ENCODE measurements around the gene CACNG6.
"Not testable (repeated sequence)": the region's sequence is repeated elsewhere in the genome, so short reads cannot be mapped to it uniquely, and the experiment has no call there.

Gene CACNG6

GRCh38 chr19:53999694-54000093 lies 8.3 kb downstream of the CACNG6 start:
- DNase-seq (ENCODE audit: low read depth in 2 of 3, low spot score in 1 of 3), result no peak

- no peak for DNase-seq (ENCODE audit: low read depth in 2 of 3, low spot score in 1 of 3)
Observed at GRCh38 chr19:54001496-54001895, 10.1 kb downstream of the CACNG6 start.

GRCh38 chr19:54002495-54003315 lies 11.3 kb downstream of the CACNG6 start:
- no peak for DNase-seq (ENCODE audit: low read depth in 2 of 3, low spot score in 1 of 3)

- no peak for DNase-seq (ENCODE audit: low read depth in 2 of 3, low spot score in 1 of 3)
Observed at GRCh38 chr19:54009440-54009839, 18.0 kb downstream of the CACNG6 start.

GRCh38 chr19:54010474-54010873 lies 19.0 kb downstream of the CACNG6 start:
- DNase-seq (ENCODE audit: low read depth in 2 of 3, low spot score in 1 of 3), result no peak

GRCh38 chr19:54011507-54012211 lies 20.2 kb downstream of the CACNG6 start:
- DNase-seq (ENCODE audit: low read depth in 2 of 3, low spot score in 1 of 3), result no peak

- DNase-seq (ENCODE audit: low read depth in 2 of 3, low spot score in 1 of 3), result no peak
Observed at GRCh38 chr19:54013866-54014265, 22.4 kb downstream of the CACNG6 start.

- DNase-seq (ENCODE audit: low read depth in 2 of 3, low spot score in 1 of 3), result no peak
Observed at GRCh38 chr19:54014920-54015560, 23.6 kb downstream of the CACNG6 start.

- DNase-seq (ENCODE audit: low read depth in 2 of 3, low spot score in 1 of 3), result no peak
Observed at GRCh38 chr19:54017261-54017660, 25.8 kb downstream of the CACNG6 start.

GRCh38 chr19:54021363-54021762 lies 29.9 kb downstream of the CACNG6 start:
- DNase-seq (ENCODE audit: low read depth in 2 of 3, low spot score in 1 of 3), result no peak

- DNase-seq (ENCODE audit: low read depth in 2 of 3, low spot score in 1 of 3), result no peak
Observed at GRCh38 chr19:54021932-54022331, 30.5 kb downstream of the CACNG6 start.

- DNase-seq (ENCODE audit: low read depth in 2 of 3, low spot score in 1 of 3), result no peak
Observed at GRCh38 chr19:54023191-54023590, 31.8 kb downstream of the CACNG6 start.

- no peak for DNase-seq (ENCODE audit: low read depth in 2 of 3, low spot score in 1 of 3)
Observed at GRCh38 chr19:54024660-54025059, 33.2 kb downstream of the CACNG6 start.

- no peak for DNase-seq (ENCODE audit: low read depth in 2 of 3, low spot score in 1 of 3)
Observed at GRCh38 chr19:54026656-54027055, 35.2 kb downstream of the CACNG6 start.

- no peak for DNase-seq (ENCODE audit: low read depth in 2 of 3, low spot score in 1 of 3)
Observed at GRCh38 chr19:54029301-54029700, 37.9 kb downstream of the CACNG6 start.

GRCh38 chr19:54029930-54030490 lies 38.6 kb downstream of the CACNG6 start:
- DNase-seq (ENCODE audit: low read depth in 2 of 3, low spot score in 1 of 3), result peak; percentile 21 to 51 (median 29)

- DNase-seq (ENCODE audit: low read depth in 2 of 3, low spot score in 1 of 3), result no peak
Observed at GRCh38 chr19:54030895-54031586, 39.6 kb downstream of the CACNG6 start.

GRCh38 chr19:54035215-54036178 lies 44.1 kb downstream of the CACNG6 start:
- DNase-seq (ENCODE audit: low read depth in 2 of 3, low spot score in 1 of 3), result no peak

GRCh38 chr19:54036542-54036941 lies 45.1 kb downstream of the CACNG6 start:
- not testable (repeated sequence) for DNase-seq (ENCODE audit: low read depth in 2 of 3, low spot score in 1 of 3)

- no peak for DNase-seq (ENCODE audit: low read depth in 2 of 3, low spot score in 1 of 3)
Observed at GRCh38 chr19:54040003-54040402, 48.6 kb downstream of the CACNG6 start.
